ENCODE results near the gene GIT1.

DNA sequence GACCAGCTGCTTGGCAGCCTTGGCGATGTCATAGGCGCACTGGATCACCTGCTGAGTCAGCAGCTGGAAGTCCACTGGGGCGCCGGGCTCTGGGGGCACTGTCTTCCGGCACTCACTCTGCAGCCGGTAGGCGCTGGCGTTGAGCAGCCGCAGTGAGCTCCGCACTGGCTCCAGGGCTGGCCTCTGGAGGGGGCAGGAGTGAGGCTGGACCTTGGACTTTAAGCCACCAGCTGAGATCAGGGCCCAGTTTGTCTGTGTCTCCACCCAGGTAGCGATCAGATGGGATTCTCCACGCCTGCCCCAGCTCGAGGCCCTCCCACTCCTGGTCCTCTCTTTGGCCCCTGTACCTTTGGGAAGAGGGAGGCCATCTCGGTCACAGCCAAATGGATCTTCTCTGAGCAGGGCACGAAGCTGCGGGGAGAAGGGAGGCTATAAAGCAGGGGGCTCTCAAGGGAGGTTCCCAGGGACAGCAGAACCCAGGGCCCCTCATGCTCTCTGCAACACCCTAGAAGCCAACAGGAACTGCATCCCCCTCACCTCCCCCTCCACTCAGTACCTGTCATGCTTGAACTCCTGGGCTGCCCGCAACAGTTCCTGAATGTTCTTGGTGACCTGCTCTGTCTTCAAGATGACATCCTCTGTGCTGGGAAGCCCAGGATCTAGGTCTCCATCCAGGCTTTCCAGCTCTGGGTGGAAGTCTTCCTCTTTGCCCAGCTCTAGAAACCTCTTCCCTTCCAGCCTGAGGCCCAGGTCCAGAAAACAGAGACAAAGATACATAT, 14.5 kb downstream of the GIT1 start:
- no peak for TF ChIP-seq EZH2phosphoT487 (IDR thresholded peaks at IDR 0.05; ENCODE audit: borderline replicate concordance, low read depth, low read length)
- TF ChIP-seq, protein P1, sequence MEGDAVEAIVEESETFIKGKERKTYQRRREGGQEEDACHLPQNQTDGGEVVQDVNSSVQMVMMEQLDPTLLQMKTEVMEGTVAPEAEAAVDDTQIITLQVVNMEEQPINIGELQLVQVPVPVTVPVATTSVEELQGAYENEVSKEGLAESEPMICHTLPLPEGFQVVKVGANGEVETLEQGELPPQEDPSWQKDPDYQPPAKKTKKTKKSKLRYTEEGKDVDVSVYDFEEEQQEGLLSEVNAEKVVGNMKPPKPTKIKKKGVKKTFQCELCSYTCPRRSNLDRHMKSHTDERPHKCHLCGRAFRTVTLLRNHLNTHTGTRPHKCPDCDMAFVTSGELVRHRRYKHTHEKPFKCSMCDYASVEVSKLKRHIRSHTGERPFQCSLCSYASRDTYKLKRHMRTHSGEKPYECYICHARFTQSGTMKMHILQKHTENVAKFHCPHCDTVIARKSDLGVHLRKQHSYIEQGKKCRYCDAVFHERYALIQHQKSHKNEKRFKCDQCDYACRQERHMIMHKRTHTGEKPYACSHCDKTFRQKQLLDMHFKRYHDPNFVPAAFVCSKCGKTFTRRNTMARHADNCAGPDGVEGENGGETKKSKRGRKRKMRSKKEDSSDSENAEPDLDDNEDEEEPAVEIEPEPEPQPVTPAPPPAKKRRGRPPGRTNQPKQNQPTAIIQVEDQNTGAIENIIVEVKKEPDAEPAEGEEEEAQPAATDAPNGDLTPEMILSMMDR (conservative IDR thresholded peaks at IDR 0.05; ENCODE audit: low read length): no peak
